GM10847 (cell line): ENCODE measurements around the gene MINDY3.

Experiments used
- POLR2A ChIP-seq: IDR thresholded peaks from 2 replicates; pipeline ENCODE4 v1.6.1; 2011; ENCODE audit not compliant: insufficient read length; ENCODE audit errors: extremely low read depth

MINDY3 gene

GRCh38 chr10:15796098-15796759, 64.1 kb downstream of the MINDY3 start:
- no peak for TF ChIP-seq POLR2A

DNA sequence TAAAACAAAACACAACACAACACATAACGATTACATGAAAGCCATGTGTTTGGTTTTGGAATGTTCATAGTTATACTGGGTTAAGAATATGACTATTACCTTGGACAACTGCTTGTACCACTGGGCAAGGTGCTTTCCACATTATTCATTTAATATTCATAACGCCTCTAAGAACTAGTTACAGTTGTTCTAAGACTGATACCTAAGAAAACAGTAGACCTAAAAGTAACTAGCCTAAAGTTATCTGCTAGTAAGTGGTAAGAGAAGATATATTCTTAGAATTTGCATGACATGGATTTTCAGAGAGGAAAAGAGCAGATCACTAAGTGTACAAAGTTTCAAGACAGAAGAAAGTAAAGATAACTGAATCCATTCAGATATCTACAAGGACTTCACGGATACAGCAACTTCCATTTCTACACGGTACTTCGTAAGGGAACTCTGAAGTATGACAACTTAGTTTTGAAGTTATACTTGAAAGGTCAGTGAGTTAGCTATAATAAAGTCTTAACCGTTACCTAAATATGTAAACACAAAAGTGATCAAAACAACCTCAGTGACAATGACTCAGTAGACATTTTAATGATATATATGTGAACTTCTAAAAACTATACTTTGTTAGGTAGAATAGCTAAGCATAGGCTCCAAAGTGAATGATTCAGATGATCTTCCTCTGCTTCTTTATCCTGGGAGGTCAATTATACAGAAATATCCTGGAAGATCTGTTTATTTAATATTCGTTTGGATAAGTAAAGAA, 65.1 kb downstream of the MINDY3 start:
- no peak for TF ChIP-seq POLR2A

- no peak for TF ChIP-seq POLR2A
Observed at GRCh38 chr10:15794569-15794968, 65.7 kb downstream of the MINDY3 start.

DNA sequence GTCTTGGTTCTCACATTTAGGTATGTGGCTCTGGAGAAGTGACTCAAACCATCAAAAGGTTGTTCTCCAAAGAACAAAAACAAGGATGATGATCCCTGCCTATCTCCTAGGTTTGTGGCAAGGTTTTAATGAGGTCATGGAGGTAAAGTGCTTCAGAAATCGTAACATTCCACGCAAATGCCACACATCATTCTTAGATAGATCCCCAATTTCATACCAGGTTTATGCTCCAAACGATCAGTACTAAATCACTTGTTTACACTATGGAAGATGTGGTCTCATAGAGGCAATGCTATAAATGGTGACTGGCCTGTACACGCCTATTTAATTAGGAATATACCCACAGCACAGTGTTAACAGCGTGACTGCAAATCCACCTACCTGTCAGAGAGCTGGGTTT, 66.6 kb downstream of the MINDY3 start:
- TF ChIP-seq POLR2A: no peak

GRCh38 chr10:15792777-15793176, 67.5 kb downstream of the MINDY3 start:
- no peak for TF ChIP-seq POLR2A

DNA sequence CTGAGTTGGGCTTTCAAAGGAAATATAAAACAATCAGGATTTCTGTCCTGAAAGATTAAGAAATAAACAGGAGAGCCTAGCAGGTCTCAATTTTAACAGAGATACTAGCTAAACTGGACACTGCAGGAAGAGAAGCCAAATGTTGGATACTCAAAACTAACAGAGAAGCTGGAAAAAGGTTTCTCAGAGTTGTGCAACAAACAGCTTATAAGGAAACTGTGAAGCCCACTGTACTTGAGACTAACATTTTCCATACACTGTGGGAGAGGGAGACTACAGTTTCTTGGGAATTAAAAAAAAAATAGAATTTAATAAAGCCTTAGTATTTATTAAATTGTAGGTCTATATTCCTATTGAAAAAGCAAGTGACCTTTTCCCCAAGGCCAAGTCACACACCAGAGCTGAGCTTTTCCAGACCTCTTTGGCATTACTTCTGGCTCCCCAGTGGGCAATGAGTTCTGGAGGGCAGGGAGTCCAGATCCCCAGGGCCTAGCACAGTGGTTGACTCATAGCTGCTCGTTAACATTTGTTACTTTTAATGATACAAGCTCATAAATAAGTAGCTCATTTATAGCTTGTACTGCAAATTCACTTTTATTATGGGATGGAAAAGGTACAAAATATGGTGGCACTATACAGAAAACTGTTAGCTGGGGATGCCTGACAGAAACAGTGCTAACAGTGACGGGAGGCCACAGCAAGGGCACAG, 68.3 kb downstream of the MINDY3 start:
- no peak for TF ChIP-seq POLR2A

- TF ChIP-seq POLR2A: no peak
Observed at GRCh38 chr10:15789793-15790525, 70.3 kb downstream of the MINDY3 start.

DNA sequence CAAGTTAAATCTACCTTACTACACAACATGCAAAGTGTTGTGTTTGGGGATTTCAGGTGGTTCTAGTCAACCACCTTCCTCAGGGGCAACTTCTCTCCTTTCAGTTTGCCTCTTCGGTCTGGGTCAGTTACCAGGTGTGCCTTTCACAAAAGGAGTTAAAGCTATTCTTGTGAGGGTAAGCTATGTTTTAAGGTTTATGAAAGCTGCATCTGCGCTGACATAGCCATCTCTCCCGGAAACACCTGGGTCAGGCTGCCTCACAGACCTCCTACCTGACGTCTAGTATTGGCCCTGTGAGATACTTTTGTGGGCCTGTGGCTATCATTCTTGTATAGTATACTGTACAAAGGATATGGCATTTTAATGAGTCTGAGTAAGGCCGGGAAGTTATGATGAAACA, 72.9 kb downstream of the MINDY3 start:
- no peak for TF ChIP-seq POLR2A

- TF ChIP-seq POLR2A: no peak
Observed at GRCh38 chr10:15784662-15785300, 75.5 kb downstream of the MINDY3 start.

GRCh38 chr10:15783941-15784636, 76.2 kb downstream of the MINDY3 start:
- TF ChIP-seq POLR2A: no peak

DNA sequence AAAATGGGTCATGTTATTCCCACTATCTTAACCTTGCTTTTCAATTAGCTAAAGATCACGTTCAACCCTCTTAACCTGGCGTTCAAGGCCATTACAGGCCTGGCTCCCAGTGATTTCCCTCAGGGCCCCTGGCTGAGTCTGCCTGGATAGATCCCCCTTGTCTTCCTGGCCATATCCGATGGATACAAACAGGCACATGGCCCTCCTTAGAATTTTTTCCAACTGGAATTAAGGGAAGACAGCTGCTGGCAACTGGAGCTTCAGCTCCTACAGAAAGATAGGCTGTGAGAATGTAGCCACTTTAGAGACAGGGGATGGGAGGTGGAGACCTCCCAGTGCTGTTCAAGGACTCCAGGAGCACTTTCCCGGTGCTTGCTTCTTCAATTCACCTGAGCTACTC, 77.5 kb downstream of the MINDY3 start:
- no peak for TF ChIP-seq POLR2A

GRCh38 chr10:15781381-15781960, 78.8 kb downstream of the MINDY3 start:
- no peak for TF ChIP-seq POLR2A

GRCh38 chr10:15780353-15781135, 79.8 kb downstream of the MINDY3 start:
- no peak for TF ChIP-seq POLR2A
